SIG-M5 treated with dmso at 0.1 percent for 504 hours (cell line): ENCODE results near the gene SRSF12.

ENCODE experiments used
- DNase-seq: peaks from one replicate; lab custom pipeline; 2025; ENCODE audit not compliant: unreplicated experiment; lab: John Stamatoyannopoulos, UW

Gene SRSF12

DNA sequence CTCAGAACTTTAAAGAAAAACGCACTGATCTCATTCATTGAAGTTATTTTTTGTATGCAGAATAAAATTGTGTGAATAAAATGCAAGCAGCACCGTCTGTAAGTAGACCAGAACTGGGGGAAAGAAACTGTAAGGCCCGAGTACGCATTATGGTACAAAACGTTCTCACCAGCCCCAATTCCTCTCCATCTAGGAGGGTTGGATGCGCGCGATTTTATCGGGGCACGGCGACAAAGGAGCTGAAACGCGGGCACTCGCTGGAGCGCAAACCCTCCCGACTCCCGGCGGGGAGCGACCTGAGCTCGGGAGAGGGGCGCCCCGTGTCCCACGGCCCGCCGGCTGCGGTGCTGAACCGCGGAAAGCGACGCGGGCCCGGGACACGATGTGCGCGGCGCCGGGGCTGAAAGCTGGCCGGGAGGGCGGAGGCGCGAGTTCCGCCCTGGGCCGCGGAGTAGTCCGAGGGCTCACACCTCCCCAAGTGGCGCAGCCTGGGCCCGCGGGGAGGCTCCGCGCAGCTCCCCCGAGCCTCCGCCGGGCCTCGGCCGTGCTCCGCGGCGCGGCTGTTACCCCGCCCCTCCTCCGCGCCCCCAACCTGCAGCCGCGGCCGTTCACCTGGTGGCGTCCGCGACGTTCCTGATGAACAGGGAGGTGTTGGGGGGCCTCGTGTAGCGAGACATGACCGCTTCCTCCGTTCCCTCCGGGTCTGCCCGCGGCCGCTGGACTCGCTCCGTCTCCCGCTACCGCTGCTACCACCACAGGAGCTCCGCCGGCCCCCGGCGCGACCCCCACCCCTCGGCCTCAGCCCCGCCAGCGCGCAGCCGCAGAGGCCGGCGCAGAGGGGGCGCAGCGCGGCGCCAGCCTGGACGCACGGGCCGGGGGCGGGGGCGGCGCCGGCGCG is at the start of gene SRSF12:
Gene SRSF12, minus strand, starts transcription at position 861 of the 898 bp plus-strand sequence. Its CDS starts 184 bp downstream, at position 677.
- DNase-seq: no peak

DNA sequence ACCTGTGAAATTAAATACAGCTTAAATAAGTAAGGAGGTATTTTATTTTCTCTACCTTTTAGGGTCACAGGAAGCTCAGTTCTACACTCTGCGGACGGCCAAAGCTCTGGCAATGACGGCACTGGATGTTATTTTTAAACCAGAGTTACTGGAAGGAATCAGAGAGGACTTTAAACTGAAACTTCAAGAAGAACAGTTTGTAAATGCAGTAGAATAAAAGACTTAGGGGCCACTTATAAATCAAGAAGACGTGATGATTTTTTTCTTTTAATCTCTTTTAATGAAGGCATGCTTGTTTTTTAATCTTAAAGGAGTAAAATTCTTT is 44.1 kb upstream of the SRSF12 start:
- DNase-seq: no peak

DNA sequence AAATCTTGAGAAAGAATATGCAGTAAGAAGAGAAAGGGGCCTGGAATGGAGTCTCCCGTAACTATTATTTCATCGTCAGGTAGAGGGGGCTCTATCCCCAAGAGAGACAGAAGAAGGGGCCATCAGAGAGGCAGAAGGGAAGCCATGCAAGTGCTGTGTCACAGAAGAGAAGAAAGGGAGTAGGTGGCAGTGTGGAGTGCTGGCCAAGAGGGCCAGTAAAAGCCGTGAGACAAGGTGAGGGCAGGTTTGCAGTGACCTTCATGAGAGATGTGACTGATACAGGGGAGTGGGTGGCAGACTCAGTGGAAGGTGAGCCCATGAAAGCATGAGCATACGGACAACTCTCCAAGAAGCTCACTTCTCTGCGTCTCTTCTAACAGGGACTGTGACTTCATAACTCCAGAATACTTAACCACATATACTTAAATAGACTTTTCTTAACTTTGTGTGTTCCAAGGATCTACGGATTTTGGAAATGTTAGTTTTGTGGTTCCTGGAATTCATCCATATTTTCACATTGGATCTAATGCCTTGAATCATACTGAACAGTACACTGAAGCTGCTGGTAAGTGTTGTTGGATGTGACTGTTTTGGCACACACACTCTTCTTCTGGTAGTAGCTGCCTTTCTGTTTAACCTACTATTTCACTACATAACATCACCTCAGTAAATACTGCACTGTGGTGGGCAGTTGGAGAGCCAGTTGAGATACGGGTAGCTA is 43.6 kb upstream of the SRSF12 start:
- no peak for DNase-seq

DNA sequence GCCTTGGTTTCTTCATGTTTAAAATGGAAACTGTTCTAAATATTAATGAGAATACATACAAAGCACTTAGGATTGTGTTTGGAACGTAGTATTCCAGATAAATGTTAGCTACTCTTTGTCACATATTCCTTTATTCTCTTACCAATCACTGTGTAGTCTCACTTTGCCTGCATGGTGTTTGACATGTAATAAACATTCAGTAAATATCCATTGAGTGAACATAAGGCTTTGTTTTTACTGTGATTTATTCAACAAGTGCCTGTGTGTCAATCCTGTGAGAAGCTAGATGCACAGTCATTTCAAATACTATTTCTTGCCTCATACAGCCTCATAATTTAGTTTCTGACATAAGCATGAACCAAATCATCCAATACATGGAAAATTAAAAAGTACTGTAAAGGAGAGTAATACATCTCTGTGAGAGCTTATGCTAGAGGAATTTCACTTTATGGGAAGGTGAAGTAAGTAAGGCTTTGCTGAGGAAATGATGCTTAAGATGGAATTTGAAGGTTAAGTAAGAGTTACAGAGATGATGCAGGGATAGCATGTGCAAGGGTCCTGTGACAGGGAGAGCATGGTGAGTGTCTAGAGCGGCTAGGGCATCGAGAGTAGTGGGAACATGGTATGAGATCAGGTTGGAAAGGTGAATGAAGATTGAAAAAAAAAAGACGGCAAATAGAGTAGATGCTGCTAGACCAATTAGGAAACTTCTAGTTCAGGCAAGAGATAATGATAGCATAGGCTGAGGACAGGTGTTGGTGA is 42.6 kb upstream of the SRSF12 start:
- DNase-seq: no peak

DNA sequence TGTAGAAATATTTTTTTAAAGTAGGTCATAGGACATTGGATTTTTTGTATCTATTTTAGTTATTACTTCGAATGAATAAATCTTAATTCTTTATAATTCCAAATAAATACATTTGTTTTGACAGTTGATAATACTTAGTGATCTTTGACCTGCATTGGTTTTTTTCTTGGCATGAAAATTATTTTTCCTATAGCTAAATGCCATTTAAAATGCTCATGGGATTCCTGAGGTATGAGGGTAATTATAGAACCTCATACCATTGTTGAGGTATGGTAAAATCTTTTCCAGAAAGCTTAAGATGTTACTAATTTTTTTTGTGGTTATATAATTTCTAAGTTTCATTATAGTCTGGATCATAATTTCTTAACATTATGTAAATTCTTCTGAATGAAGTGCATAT is 36.3 kb upstream of the SRSF12 start:
- no peak for DNase-seq

DNA sequence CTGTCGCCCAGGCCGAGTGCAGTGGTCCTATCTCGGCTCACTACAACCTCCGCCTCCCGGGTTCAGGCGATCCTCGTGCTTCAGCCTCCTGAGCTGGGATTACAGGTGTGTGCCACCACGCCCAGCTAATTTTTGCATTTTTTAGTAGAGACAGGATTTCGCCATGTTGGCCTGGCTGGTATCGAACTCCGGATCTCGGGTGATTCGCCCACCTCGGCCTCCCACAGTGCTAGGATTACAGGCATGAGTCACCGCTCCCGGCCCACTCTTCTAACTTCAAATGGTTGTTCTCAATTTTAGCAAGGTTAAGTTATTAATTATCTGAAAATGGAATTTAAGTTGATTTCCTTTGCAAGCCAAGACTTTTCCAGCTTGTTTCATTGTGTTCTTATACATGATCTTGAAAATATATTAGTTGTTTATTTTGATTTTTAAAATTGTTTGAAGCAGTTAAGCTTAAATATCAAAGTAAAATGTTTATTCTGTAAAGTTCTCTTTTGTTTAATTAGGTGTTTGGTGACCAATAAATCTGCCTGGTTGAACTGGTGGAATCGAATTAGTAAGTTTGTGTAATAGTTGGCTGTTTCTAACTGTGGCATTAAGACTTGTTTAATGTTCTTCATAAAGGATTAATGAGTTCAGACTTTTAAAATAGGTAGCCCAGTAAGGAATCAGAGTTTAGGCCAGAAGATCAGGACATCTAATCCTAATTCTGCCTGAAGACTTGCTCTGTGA is 30.3 kb upstream of the SRSF12 start:
- no peak for DNase-seq

DNA sequence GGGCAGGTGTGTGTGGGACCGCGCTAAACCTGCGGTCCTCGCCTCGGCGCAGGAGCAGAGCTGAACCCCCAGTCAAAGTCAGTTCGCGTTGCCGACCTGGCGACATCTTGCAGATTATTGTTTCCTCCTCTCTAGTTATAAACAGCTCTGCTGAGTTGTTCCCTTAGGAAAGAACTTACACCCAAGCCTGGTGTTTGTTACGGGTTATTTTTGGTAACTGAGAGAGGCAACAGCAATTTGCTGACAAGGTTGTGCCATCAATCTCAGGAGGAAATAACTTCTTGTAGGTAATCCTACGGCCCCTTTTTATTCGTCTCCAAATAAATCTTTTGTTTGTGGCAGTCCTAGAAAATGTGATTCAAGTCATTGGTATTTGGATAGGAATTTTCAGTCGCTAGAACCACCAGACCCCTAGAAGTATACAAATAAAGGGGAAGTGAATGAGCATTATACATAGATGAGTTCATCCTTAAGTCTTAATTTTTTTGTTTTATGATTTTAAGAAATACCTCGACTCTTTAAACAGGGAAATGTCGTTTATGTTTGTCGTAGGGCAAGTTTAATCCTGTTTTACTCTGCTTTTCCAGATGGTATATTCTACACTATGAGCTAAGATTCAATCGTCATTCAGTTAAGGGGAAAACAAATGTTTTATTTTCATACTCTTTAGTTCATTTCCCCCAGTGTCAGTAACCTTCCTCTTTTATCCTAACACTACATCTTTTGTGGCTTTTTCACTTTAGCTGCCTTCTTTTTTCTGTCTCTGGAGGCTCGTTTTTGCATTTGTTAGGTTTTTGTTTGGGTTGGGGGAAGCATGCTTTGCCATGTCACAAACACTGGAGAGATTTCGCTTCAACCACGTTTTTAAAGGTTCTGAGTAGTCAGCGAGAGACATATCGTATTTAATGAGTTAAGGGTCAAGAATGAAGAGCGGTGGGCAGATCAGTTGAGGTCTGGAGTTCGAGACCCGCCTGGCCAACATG is 29.1 kb upstream of the SRSF12 start:
- peak; percentile 37 for DNase-seq

DNA sequence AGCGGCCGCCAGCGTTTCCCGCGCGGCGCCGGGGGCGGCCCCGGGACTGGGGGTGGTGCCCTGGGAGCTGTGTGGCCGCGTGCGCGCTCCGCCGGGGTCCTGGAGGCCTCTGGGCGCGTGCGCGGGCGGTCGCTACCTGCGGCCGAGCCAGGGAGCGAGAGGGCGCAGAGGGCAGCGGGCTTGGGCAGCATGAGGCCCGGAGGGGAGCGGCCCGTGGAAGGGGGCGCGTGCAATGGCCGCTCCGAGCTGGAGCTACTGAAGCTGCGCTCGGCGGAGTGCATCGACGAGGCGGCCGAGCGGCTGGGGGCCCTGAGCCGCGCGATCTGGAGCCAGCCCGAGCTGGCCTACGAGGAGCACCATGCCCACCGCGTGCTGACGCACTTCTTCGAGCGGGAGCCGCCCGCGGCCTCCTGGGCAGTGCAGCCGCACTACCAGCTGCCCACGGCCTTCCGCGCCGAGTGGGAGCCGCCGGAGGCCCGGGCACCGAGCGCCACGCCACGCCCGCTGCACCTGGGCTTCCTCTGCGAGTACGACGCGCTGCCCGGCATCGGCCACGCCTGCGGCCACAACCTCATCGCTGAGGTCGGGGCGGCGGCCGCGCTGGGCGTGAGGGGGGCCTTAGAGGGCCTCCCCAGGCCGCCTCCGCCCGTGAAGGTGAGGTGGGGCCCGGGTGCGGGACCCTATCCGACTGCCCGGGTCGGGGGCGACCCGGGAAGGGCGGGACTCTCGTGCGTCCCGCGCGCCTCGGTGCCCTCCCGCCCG is 28.3 kb upstream of the SRSF12 start, which contains the start of gene PM20D2:
Gene PM20D2, plus strand, starts transcription at position 100 of the 762 bp plus-strand sequence. Its CDS starts 90 bp downstream, at position 190.
- peak; percentile 67 for DNase-seq

DNA sequence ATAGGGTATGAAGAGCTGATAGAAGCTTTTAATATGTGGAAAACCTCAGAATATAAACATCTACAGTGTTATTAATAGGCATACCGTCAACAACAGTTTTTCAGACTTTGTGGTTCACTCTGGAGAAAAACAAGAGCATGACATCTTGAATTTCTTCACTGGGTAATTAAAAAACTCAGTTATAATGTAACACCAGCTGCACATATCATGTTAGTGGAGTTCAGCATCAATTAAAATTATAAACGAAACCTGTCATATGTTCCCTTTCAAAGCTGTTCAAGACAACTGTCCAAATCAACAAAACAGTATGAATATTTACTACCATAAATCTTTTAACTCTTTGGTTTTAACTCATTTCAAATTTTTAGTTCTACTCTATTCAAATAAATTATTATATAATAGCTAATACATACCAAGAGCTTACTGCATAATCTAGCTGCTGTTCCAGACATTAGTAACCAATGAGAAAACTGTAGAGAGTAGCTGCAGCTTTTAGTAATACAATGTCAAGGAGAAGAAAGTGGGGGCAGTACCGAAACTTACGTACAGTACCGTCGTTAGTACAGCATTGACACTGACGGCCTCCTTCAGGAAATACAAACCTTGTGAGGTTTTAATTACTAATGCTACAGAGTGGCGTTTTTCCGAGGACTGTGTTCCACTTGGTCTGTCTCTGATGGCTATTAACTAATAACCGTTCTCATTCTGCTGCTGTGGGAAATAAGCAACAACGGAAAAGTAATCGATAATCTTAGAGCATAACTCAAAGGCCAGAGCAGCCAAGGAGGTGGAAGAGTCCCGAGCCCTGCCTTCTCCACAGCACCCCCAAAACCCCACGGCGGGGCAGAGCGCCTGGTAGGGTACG is 27.5 kb upstream of the SRSF12 start:
- DNase-seq: peak; percentile 60

DNA sequence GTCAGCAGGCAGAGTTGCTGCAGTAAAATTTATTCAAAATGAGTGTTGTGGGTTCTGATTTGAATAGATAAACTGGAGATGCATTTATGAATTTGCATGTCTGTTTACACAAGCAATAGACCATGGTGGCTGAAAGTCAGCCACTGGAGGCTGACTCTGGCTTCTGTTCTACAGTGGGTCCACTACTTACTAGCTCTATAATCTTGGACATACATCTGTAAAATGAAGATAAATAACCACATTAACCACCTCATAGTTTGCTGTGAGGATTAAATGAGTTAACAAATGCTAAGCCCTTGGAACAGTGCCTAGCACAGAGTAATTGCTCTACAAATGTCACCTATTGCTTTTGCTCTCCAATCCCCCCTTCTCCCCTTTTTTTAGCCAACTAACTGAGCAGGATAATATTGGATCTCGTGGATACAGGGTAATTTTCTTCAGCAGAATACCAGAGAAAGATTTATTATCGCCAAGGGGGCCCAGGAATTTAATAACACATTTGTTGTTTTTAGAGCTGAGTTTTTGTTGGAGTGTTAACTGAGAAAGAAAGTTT is 26.6 kb upstream of the SRSF12 start:
- DNase-seq: no peak

DNA sequence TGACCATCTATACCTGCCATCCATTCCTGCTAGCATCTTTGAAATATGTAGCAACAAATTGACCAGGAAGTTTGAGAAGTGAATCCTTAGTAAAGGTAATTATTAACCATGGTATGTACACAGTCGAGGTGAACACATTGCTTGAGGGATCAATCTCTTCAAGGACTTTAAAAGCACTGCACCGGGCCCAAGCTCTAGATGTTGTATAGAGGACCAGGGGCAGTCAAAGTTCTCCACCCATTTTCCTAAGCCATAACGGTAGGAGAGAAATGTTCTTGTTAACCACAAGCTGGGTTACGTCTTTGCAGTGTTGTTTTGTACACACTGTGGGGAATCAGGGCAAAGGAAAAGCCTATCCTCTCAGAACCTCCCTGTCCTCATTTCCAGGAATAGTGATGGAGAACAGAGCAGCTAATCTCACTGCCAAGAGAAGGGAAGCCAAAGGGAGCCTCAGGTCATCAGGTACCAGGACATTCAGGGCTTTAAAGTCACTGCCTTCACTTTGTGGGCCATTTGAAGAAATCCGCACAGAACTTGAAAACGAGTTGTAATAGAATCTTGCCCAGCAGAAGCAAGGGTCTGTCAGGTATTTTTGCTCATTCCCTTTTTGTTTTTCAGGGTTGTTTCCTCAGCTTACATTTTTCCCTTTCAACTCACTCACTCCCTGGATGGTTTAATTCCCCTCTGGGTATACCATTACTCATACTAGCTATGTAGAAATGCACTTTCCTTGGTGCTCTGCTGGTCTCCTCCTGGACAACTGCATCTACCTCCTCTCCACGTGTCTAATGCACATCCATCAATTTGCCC is 22.7 kb upstream of the SRSF12 start:
- DNase-seq: no peak

DNA sequence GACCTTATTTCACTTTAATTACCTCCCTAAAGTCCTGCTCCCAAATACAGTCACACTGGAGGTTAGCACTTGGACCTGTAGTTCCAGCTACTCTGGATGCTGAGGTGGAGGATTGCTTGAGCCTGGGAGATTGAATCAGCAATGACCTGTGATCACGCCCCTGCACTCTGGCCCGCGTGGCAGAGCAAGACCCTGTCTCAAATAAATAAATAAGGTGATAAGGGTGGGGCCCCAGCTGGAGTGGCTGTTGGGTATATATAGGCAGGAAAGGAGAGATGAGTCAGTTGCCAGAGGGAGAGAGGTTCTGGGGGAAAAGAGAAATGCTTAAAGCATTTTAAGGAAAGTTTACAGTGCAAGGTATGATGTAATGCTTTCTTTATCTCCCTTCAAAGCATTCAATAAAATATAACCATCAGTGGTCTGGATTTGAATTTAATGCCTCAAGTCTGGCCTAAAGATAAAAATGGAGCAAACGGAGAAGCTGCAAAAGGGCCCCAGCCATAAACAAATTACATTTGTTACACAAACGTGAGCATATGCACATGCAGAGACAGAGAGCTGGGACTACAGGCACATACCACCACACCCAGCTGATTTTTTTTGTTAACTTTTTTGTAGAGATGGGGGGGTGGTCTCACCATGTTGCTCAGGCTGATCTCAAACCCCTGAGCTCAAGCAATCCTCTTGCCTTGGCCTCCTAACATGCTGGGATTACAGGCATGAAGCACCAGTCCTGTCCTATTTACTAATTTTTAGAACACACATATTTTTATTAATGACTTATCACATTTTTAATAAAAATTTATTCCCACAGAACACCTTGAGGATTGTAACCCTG is 21.9 kb upstream of the SRSF12 start:
- DNase-seq: no peak

DNA sequence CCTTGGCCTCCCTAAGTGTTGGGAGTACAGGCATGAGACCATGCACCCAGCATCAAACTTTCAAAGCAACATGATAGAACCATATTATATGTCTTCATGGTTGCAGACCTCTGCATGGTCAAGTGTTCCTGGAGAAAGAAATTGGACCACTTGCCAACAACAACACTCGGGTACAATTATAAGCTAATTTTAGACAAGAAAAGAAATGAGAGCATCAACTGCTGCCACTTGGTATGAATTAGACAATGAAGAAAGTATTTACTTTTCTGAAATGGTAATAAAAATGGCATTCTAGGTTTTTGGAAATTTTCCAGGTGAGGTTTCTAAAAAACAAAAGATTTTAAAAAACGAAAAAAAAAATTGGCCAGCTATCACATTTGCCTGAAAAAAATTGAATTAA is 20.3 kb upstream of the SRSF12 start:
- no peak for DNase-seq

DNA sequence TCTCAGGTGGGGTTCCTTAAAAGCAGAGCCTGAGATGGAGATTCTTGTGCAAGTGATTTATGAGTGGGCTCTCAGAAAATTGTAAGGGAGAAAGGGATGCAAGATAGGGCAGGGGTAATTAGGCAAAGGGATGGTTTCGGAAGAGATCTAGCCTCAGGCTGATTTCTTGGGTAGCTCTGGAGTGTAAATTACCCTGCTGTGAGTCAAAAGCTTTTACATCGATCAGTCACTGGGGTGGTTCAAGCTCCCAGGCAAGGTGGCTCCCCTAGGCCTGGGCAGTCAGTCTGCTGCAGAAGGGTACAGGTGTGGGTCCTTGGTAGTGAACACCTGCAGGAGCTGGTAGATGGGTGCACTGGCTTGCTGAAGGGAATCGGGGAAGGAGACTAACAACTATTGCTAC is 16.9 kb upstream of the SRSF12 start:
- no peak for DNase-seq

DNA sequence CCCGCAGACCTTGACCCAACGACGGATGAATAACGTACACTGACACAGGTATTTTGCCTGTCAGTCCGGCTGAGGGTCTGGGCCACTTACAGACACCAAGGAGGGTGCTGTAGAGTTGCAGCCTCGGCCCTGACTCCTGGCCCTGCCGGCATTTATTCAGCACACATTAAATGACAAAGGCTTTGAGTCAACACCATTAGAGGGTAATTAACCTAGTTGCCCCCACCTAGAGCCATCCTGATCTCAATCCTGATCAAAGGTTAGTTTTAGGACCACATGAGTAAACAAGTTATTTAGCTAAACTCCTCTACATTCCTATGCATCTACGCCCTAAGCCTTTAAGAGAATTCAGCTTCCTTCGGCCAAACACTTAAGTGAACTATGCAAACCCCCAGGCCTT is 16.1 kb upstream of the SRSF12 start:
- DNase-seq: no peak

DNA sequence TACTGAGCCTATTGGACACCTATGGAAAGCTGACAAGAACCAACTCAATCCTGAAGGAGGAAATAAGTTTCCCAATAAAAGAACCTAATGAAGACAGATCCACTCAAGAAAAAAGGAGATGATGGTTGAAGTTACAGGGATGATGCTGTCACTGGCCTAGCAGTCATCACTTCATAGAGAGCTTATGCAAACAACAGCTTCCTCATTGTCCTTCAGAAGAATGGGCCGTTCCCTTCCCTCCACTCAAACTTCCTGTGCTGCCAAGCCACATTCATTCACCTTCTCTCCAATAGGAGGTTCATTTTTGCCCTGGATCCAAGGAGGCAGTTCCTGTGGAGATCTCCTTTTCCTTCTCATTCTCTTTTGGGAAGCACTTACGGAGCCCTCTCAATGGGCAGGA is 14.2 kb upstream of the SRSF12 start:
- DNase-seq: peak; percentile 40
